ENCODE measurements around the gene PCNA. TPM values are rescaled to one million over a fixed set of nuclear protein-coding genes. Genes with fewer than 3 reads are reported as not detected.
A peak's percentile ranks its signal among the peaks of the same experiment; 100 is the strongest.

Gene PCNA
- total and polyA plus RNA-seq, 3 donors from 2014 or later: 55.4 to 121 (median 65.0) TPM

DNA sequence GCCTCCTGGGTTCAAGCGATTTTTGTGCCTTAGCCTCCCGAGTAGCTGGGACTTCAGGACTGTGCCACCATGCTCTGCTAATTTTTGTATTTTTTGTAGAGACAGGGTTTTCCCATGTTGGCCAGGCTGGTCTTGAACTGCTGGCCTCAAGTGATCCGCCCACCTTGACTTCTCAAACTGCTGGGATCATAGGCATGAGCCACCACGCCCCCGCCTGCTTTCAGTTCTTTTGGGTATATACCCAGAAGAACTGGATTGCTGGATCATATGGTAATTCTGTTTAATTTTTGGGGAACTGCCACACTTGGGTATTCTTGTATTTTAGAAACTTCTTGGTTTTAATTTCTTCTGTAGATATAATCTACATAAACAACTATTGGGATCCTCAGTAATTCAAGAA, 24.1 kb upstream of the PCNA start:
- no peaks in the 10 kb centered on the region for H3K27me3 ChIP-seq
- H3K36me3 ChIP-seq (ENCODE audit: low read depth, missing control alignments): no peaks in the 10 kb centered on the region
- no peak for TF ChIP-seq POLR2A (IDR thresholded peaks at IDR 0.05)
- TF ChIP-seq, protein P1, sequence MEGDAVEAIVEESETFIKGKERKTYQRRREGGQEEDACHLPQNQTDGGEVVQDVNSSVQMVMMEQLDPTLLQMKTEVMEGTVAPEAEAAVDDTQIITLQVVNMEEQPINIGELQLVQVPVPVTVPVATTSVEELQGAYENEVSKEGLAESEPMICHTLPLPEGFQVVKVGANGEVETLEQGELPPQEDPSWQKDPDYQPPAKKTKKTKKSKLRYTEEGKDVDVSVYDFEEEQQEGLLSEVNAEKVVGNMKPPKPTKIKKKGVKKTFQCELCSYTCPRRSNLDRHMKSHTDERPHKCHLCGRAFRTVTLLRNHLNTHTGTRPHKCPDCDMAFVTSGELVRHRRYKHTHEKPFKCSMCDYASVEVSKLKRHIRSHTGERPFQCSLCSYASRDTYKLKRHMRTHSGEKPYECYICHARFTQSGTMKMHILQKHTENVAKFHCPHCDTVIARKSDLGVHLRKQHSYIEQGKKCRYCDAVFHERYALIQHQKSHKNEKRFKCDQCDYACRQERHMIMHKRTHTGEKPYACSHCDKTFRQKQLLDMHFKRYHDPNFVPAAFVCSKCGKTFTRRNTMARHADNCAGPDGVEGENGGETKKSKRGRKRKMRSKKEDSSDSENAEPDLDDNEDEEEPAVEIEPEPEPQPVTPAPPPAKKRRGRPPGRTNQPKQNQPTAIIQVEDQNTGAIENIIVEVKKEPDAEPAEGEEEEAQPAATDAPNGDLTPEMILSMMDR (IDR thresholded peaks at IDR 0.05): no peak
- H3K4me1 ChIP-seq: peaks cover 23% of the 10 kb centered on the region
- H3K27ac ChIP-seq: no peak overlapping the region
- no peaks in the 10 kb centered on the region for H3K9me3 ChIP-seq
- no peak overlapping the region for H3K4me3 ChIP-seq
- 89 to 96% methylated on average over 5 of the region's 5 CpGs for WGBS, 2 donors
- DNase-seq: no peak
- intact Hi-C loops (cut with DNase I; ENCODE audit: low total_unique reads): no loop called here

GRCh38 chr20:5141615-5142014, 21.9 kb upstream of the PCNA start:
- peaks cover 12% of the 10 kb centered on the region for H3K4me1 ChIP-seq
- no peak for TF ChIP-seq POLR2A (IDR thresholded peaks at IDR 0.05)
- TF ChIP-seq, protein P1 (IDR thresholded peaks at IDR 0.05): no peak
- no peaks in the 10 kb centered on the region for H3K36me3 ChIP-seq (ENCODE audit: low read depth, missing control alignments)
- no peak overlapping the region for H3K27ac ChIP-seq
- intact Hi-C loops (cut with DNase I; ENCODE audit: low total_unique reads): no loop called here
- no peak for DNase-seq
- H3K27me3 ChIP-seq: no peaks in the 10 kb centered on the region
- 57 to 73% methylated on average over 2 of the region's 2 CpGs for WGBS, 2 donors
- H3K9me3 ChIP-seq: no peaks in the 10 kb centered on the region
- no peak overlapping the region for H3K4me3 ChIP-seq

DNA sequence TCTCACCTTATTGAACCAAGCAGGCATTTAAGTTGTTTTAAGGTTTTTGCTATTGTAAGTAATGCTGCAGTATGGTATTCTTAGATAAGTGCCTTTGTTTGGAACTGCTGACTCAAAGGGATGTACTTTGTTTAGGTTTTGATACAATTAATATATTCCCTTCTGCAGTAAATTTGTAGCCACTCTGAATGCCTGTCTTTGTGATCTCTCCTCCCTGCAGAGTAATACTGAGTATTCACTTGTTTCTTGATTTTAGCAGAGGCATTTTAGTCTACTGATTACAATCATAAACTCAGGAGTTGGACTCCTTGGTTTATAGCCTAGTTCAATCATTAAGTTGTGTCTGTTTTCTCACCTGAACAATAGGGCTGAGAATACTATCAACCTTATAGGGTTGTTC, 20.4 kb upstream of the PCNA start:
- Histone ChIP-seq H3K9me3 (no peaks in the 10 kb centered on the region), H3K4me3 (no peak overlapping the region), H3K4me1 (peaks cover 16% of the 10 kb centered on the region), H3K27ac (peak overlapping the region; percentile 1 to 27), H3K27me3 (no peaks in the 10 kb centered on the region), H3K36me3 (ENCODE audit: low read depth, missing control alignments) (no peaks in the 10 kb centered on the region)
- no peak for TF ChIP-seq POLR2A (IDR thresholded peaks at IDR 0.05)
- TF ChIP-seq, protein P1 (IDR thresholded peaks at IDR 0.05): no peak
- no peak for DNase-seq
- intact Hi-C loops (cut with DNase I; ENCODE audit: low total_unique reads): no loop called here

- Histone ChIP-seq H3K4me1 (peaks cover 29% of the 10 kb centered on the region), H3K9me3 (no peaks in the 10 kb centered on the region), H3K27ac (peak overlapping the region; percentile 51 to 67), H3K36me3 (ENCODE audit: low read depth, missing control alignments) (no peaks in the 10 kb centered on the region), H3K4me3 (no peak overlapping the region), H3K27me3 (no peaks in the 10 kb centered on the region)
- TF ChIP-seq, protein P1 (IDR thresholded peaks at IDR 0.05): no peak
- no peak for TF ChIP-seq POLR2A (IDR thresholded peaks at IDR 0.05)
- intact Hi-C loops (cut with DNase I; ENCODE audit: low total_unique reads): no loop called here
- 88 to 90% methylated on average over 4 of the region's 4 CpGs for WGBS, 2 donors
- DNase-seq: no peak
Observed at GRCh38 chr20:5136096-5136495, 16.3 kb upstream of the PCNA start.

- Histone ChIP-seq H3K4me1 (peaks cover 31% of the 10 kb centered on the region), H3K27me3 (no peaks in the 10 kb centered on the region), H3K36me3 (ENCODE audit: low read depth, missing control alignments) (no peaks in the 10 kb centered on the region), H3K9me3 (no peaks in the 10 kb centered on the region), H3K4me3 (no peak overlapping the region), H3K27ac (peak overlapping the region; percentile 51 to 67)
- WGBS, 2 donors: 54 to 69% methylated on average over 4 of the region's 4 CpGs
- no peak for DNase-seq
- intact Hi-C loops (cut with DNase I; ENCODE audit: low total_unique reads): no loop called here
- no peak for TF ChIP-seq POLR2A (IDR thresholded peaks at IDR 0.05)
- TF ChIP-seq, protein P1 (IDR thresholded peaks at IDR 0.05): no peak
Observed at GRCh38 chr20:5135363-5136012, 15.7 kb upstream of the PCNA start.
